RWPE2 (cell line): Measurements from ENCODE around the gene PHTF2.

Source experiments
- ATAC-seq: fragments of 200-7000 bp; cut with Tn5 transposase; 3 replicates; pipeline ENCODE4 v1.9.1; 2021; ENCODE audit warnings: low read depth
- DNase-seq: peaks from one replicate; pipeline ENCODE4 v3.0.0-alpha.2; 2020; ENCODE audit warnings: low spot score
- H3K27ac ChIP-seq: fragments of 450-650 bp; 2 replicates; pipeline ENCODE4 v1.5.1; 2017; ENCODE audit warnings: mild to moderate bottlenecking; ENCODE audit not compliant: poor library complexity, severe bottlenecking
- H3K27me3 ChIP-seq: fragments of 250-450 bp; sonication (Bioruptor Pico); 2 replicates; pipeline ENCODE4 v1.5.1; 2021; ENCODE audit warnings: mild to moderate bottlenecking, moderate library complexity; ENCODE audit not compliant: insufficient read depth, poor library complexity, severe bottlenecking
- H3K36me3 ChIP-seq: fragments of 250-450 bp; sonication (Bioruptor Pico); 2 replicates; pipeline ENCODE4 v1.5.1; 2020; ENCODE audit warnings: low read depth, mild to moderate bottlenecking, moderate library complexity
- H3K4me1 ChIP-seq: fragments of 250-450 bp; sonication (Bioruptor Pico); 2 replicates; pipeline ENCODE4 v1.5.1; 2021; ENCODE audit warnings: mild to moderate bottlenecking, moderate library complexity; ENCODE audit not compliant: insufficient read depth, poor library complexity, severe bottlenecking
- H3K4me3 ChIP-seq: fragments of 250-450 bp; sonication (Bioruptor Pico); 2 replicates; pipeline ENCODE4 v1.5.1; 2021; ENCODE audit warnings: mild to moderate bottlenecking, moderate library complexity; ENCODE audit not compliant: severe bottlenecking
- H3K9me3 ChIP-seq: fragments of 250-450 bp; sonication (Bioruptor Pico); 2 replicates; pipeline ENCODE4 v1.5.1; 2021; ENCODE audit warnings: mild to moderate bottlenecking, moderate library complexity; ENCODE audit not compliant: severe bottlenecking
- TF ChIP-seq, protein P1 (sequence below): fragments of 450-650 bp; IDR thresholded peaks from one replicate; pipeline ENCODE4 v1.5.1; 2017; ENCODE audit warnings: mild to moderate bottlenecking, moderate library complexity; ENCODE audit not compliant: poor library complexity, severe bottlenecking

PHTF2 gene

DNA sequence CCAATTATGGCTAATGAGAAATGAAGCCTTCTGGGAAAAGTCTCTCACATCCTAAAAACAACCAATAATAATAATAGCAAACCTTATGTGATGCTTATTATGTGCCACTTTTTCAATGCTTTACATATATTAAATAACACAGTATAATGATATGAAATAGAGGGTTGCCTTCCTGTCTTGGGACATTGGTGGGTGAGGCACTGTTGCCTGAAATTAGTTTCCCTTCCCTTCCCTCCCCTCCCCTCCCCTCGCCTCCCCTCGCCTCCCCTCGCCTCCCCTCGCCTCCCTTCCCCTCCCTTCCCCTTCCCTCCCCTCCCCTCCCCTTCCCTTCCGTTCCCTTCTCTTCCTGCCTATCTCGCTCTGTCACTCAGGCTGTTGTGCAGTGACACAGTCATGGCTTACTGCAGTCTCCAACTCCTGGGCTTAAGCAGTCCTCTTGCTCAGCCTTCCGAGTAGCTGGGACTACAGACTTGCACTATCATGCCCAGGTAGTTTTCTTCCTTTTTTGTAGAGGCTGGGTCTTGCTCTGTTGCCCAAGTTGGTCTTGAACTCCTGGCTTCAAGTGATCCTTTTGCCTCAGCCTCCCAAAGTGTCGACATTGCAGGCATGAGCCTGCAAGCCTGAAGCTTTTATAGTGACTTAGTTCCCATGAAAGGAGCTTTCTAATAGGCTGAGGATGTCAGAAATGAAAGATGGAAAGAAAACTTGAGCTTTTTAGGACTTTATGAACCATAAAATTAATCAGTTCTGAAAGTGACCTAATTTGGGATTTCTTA, 47.9 kb downstream of the PHTF2 start:
- no peak overlapping the region for H3K4me3 ChIP-seq
- H3K4me1 ChIP-seq, result no peaks in the 10 kb centered on the region
- no peaks in the 10 kb centered on the region for H3K9me3 ChIP-seq
- TF ChIP-seq, protein P1, sequence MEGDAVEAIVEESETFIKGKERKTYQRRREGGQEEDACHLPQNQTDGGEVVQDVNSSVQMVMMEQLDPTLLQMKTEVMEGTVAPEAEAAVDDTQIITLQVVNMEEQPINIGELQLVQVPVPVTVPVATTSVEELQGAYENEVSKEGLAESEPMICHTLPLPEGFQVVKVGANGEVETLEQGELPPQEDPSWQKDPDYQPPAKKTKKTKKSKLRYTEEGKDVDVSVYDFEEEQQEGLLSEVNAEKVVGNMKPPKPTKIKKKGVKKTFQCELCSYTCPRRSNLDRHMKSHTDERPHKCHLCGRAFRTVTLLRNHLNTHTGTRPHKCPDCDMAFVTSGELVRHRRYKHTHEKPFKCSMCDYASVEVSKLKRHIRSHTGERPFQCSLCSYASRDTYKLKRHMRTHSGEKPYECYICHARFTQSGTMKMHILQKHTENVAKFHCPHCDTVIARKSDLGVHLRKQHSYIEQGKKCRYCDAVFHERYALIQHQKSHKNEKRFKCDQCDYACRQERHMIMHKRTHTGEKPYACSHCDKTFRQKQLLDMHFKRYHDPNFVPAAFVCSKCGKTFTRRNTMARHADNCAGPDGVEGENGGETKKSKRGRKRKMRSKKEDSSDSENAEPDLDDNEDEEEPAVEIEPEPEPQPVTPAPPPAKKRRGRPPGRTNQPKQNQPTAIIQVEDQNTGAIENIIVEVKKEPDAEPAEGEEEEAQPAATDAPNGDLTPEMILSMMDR, result no peak
- no peak for ATAC-seq
- no peak for DNase-seq
- no peaks in the 10 kb centered on the region for H3K36me3 ChIP-seq
- no peak overlapping the region for H3K27ac ChIP-seq
- H3K27me3 ChIP-seq, result no peaks in the 10 kb centered on the region

DNA sequence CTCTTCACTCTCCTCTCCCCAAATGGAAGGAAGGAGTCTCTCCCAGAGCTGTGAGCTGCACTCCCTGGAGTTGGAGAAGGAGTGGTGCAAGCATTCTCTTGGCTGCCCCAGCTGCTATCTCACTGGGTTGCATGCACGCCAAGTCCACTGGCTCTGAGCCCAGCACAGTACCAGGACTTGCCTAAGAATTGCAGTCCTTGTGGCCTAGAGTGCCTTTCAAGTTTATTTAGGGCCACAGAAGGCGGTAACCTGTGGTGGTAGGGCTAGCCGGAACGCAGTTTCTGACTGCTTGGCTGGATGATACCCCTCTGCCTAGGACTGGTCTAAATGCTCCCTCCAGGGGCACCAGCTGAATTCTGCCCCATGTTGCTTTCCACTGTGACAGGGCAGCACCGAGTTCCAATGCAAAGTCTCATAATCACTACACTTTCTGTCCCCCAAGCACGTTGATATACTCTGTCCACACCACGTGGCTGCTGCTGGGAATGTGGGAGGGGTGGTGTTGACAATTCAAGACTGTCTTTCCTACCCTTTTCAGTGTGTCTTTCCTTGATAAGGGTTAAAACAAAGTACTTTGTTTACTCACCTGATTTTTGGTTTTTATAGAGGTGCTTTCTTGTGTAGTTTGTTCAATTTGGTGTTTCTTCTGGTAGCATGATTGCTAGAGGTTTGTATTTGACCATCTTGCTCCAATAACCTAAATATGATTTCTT, 57.0 kb downstream of the PHTF2 start:
- DNase-seq, result no peak
- Histone ChIP-seq H3K27me3 (no peaks in the 10 kb centered on the region), H3K9me3 (no peaks in the 10 kb centered on the region), H3K27ac (no peak overlapping the region), H3K36me3 (no peaks in the 10 kb centered on the region), H3K4me1 (no peaks in the 10 kb centered on the region), H3K4me3 (no peak overlapping the region)
- TF ChIP-seq, protein P1, result no peak
- no peak for ATAC-seq

- Histone ChIP-seq H3K27me3 (no peaks in the 10 kb centered on the region), H3K27ac (no peak overlapping the region), H3K4me3 (no peak overlapping the region), H3K9me3 (no peaks in the 10 kb centered on the region), H3K36me3 (no peaks in the 10 kb centered on the region), H3K4me1 (no peaks in the 10 kb centered on the region)
- ATAC-seq, result no peak
- no peak for DNase-seq
- TF ChIP-seq, protein P1, result no peak
Measured at GRCh38 chr7:77858278-77858677, 59.7 kb downstream of the PHTF2 start.

- TF ChIP-seq, protein P1, result no peak
Measured at GRCh38 chr7:77859343-77859742, 60.8 kb downstream of the PHTF2 start.

GRCh38 chr7:77862691-77863090, 64.1 kb downstream of the PHTF2 start:
- H3K27me3 ChIP-seq, result no peaks in the 10 kb centered on the region
- ATAC-seq, result no peak

More at GRCh38 chr7:77859343-77859742, 60.8 kb downstream of the PHTF2 start:
- ATAC-seq (no peak), DNase-seq (no peak)
- no peak overlapping the region for H3K4me3 ChIP-seq
- H3K4me1 ChIP-seq, result no peaks in the 10 kb centered on the region
- H3K9me3 ChIP-seq, result no peaks in the 10 kb centered on the region
- no peak overlapping the region for H3K27ac ChIP-seq
- H3K36me3 ChIP-seq, result no peaks in the 10 kb centered on the region
- no peaks in the 10 kb centered on the region for H3K27me3 ChIP-seq

More at GRCh38 chr7:77862691-77863090, 64.1 kb downstream of the PHTF2 start:
- Histone ChIP-seq H3K4me3 (no peak overlapping the region), H3K36me3 (no peaks in the 10 kb centered on the region), H3K27ac (no peak overlapping the region), H3K9me3 (no peaks in the 10 kb centered on the region), H3K4me1 (peaks cover 17% of the 10 kb centered on the region)
- TF ChIP-seq, protein P1, result no peak
- no peak for DNase-seq
